ENCODE results near the gene TFCP2.

Gene TFCP2

GRCh38 chr12:51160814-51161459 lies 12.0 kb downstream of the TFCP2 start:
- in situ Hi-C loops (cut with MboI; ENCODE audit: low sequenced_read_pairs) = no loop called here

DNA sequence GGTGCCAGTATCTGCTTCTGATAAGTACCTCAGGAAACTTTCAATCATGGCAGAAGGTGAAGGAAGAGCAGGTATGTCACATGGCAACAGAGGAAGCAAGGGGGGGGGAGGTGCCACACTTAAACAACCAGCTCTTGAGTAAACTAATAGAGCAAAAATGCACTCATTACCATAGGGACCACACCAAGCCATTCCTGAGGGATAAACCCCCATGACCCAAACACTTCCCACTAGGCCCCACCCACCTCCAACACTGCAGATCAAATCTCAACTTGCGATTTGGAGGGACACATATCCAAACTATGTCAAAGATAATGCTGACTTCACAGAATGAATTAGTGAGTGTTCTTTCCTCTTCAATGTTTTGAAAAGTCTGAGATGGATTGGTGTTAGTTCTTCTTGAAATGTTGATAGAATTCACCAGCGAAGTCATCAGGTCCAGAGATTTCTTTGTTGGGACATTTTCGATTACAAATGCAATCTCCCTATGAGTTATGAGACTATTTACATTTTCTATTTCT lies 16.6 kb downstream of the TFCP2 start:
- in situ Hi-C loops (cut with MboI; ENCODE audit: low sequenced_read_pairs) = no loop called here

GRCh38 chr12:51152953-51153352 lies 20.0 kb downstream of the TFCP2 start:
- in situ Hi-C loops (cut with MboI; ENCODE audit: low sequenced_read_pairs) = no loop called here

GRCh38 chr12:51150777-51151176 lies 22.2 kb downstream of the TFCP2 start:
- in situ Hi-C loops (cut with MboI; ENCODE audit: low sequenced_read_pairs) = no loop called here

- in situ Hi-C loops (cut with MboI; ENCODE audit: low sequenced_read_pairs) = no loop called here
Observed at GRCh38 chr12:51147309-51147708, 25.6 kb downstream of the TFCP2 start.

GRCh38 chr12:51139292-51139844 lies 33.6 kb downstream of the TFCP2 start:
- in situ Hi-C loops (cut with MboI; ENCODE audit: low sequenced_read_pairs) = no loop called here

GRCh38 chr12:51132693-51133092 lies 40.2 kb downstream of the TFCP2 start:
- in situ Hi-C loops (cut with MboI; ENCODE audit: low sequenced_read_pairs) = no loop called here

DNA sequence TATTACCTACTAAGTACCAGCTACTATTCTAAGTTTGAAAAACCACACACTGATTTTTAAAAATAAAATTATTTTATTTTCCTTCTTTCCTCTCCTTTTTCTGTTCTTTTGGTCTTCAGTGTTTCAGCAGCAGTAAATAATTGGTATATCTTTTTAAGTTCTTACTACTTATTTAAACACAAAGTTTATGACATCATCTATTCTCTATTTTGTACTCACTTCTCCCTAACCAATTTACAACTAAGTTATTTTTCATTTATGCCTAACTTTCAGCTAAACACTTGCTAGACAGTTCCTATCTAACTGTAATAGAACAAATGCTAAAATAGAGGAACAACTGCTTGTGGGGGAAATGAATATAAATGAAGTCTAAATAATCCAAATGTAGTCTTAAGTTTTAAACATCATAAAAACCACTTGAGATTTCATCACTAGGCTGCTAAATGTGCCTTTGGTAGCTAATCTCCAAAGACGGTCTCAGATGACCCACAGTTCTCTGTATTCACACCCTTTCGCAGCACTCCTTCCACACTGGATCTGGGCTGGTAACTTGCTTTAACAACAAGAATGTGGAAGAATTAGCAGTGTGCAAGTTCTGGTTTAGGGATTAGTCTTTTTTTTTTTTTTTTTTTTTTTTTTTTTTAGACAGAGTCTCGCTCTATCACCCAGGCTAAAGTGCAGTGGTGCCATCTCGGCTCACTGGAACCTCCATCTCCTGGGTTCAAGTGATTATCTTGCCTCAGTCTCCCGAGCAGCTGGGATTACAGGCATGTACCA lies 41.0 kb downstream of the TFCP2 start:
- in situ Hi-C loops (cut with MboI; ENCODE audit: low sequenced_read_pairs) = no loop called here

GRCh38 chr12:51128919-51129318 lies 44.0 kb downstream of the TFCP2 start:
- in situ Hi-C loops (cut with MboI; ENCODE audit: low sequenced_read_pairs) = no loop called here

GRCh38 chr12:51127050-51127729 lies 45.7 kb downstream of the TFCP2 start:
- in situ Hi-C loops (cut with MboI; ENCODE audit: low sequenced_read_pairs) = no loop called here

GRCh38 chr12:51126297-51126696 lies 46.6 kb downstream of the TFCP2 start:
- in situ Hi-C loops (cut with MboI; ENCODE audit: low sequenced_read_pairs) = no loop called here

- in situ Hi-C loops (cut with MboI; ENCODE audit: low sequenced_read_pairs) = no loop called here
Observed at GRCh38 chr12:51124504-51124903, 48.4 kb downstream of the TFCP2 start.

GRCh38 chr12:51122844-51123243 lies 50.1 kb downstream of the TFCP2 start:
- in situ Hi-C loops (cut with MboI; ENCODE audit: low sequenced_read_pairs) = no loop called here

DNA sequence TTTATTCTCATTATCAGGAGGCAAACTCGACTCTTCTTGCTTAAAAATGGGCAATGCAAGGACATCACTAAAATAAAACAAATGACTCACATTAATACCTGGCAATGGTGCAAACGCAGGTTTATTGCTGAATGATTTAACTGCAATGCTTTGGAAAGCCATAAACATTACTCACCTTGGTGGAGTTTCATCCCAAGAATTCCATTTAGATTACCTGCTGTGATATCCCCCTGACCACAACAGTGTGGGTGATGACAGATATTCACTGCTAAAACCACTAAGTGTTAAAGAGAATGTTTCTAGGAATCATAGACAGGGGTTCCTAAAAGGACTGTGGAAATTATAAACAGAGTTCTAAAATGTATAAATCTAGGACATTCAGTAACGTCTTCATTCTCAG lies 54.2 kb downstream of the TFCP2 start:
- in situ Hi-C loops (cut with MboI; ENCODE audit: low sequenced_read_pairs) = no loop called here

GRCh38 chr12:51115533-51115932 lies 57.4 kb downstream of the TFCP2 start:
- in situ Hi-C loops (cut with MboI; ENCODE audit: low sequenced_read_pairs) = no loop called here

- in situ Hi-C loops (cut with MboI; ENCODE audit: low sequenced_read_pairs) = no loop called here
Observed at GRCh38 chr12:51108136-51108535, 64.8 kb downstream of the TFCP2 start.

DNA sequence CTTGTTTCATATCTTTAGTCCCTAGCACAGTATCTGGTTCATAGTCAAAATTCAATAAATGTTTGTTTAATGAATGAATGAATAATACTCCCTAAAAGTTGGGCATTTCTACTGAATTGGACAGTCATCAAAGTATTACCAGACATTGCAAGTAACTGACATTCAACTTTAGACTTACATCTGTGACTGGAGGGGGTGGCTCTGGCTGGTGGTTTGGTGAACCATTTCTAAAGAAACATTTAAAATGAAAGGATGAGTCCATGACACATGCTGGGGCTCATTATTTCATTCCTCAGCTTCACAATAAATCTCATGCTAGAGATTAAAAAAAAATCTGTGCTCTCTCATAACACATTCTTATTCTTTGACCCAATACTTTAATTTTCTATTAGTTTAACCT lies 69.0 kb downstream of the TFCP2 start:
- in situ Hi-C loops (cut with MboI; ENCODE audit: low sequenced_read_pairs) = no loop called here

DNA sequence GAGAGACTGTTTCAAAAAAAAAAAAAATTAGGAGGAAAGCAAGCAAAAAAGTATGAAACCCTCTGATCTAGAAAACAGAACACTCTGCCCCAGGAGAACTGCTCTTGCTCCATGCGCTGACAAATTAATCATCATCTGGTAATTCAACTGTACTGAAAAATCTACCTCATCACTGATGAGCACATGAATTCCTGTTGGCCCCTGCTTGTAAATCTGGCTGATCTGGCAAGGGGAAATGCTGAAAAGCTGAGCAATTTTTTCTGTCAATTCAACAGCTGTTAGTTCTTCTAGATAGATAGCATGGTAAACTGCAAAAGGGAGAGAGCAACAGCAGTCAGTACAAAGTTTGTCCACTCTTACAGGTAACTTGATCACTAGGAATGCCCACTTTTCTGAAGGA lies 74.3 kb downstream of the TFCP2 start:
- in situ Hi-C loops (cut with MboI; ENCODE audit: low sequenced_read_pairs) = no loop called here

DNA sequence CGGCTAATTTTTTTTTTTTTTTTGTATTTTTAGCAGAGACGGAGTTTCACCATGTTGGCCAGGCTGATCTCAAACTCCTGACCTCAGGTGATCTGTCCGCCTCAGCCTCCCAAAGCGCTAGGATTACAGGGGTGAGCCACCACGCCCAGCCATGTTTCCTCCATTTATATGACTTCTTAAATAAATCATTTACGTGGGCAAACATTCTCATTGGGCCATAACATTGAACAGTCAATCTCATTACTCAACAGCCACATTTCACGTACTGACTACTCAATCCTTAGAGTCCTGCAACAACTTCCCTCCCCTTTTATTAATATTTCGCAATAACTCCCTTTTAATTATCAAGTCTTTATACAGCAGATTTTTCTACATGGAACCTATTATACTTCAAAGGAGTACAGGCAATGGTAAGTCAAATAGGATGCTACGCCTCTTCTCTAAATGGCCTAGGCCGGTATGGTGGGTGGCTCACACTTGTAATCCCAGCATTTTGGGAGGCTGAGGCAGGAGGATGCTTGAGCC lies 82.2 kb downstream of the TFCP2 start:
- in situ Hi-C loops (cut with MboI; ENCODE audit: low sequenced_read_pairs) = no loop called here

- in situ Hi-C loops (cut with MboI; ENCODE audit: low sequenced_read_pairs) = no loop called here
Observed at GRCh38 chr12:51087818-51088217, 85.1 kb downstream of the TFCP2 start.

GRCh38 chr12:51086933-51087332 lies 86.0 kb downstream of the TFCP2 start:
- in situ Hi-C loops (cut with MboI; ENCODE audit: low sequenced_read_pairs) = no loop called here

Data from HL-60/S4 treated with phorbol 12-myristate 13-acetate at 8.2 ng/mL for 4 days and 3 days (cell line).